Heart right ventricle (tissue), 16 donors: ENCODE data around the gene GFAP. TPM values are rescaled to one million over a fixed set of nuclear protein-coding genes. Genes with fewer than 3 reads are reported as not detected.

ENCODE experiments used
- ATAC-seq, 8 donors: fragments of 200-7000 bp; cut with Tn5 transposase; one replicate each; pipeline ENCODE4 v1.9.1; 2020; ENCODE audit warnings: mild to moderate bottlenecking in 8 of 8, moderate library complexity in 8 of 8, moderate number of reproducible peaks in 1 of 8
- DNase-seq, 2 donors: peaks; one replicate each; pipeline ENCODE4 v3.0.0-alpha.2; 2020
- H3K27ac ChIP-seq, 10 donors: fragments of 200-600 bp; sonication (generic) in 2 of 10; one replicate each; pipeline versions ENCODE4 v1.5.0 to v1.8.0; 2020 to 2022; ENCODE audit warnings: mild to moderate bottlenecking in 3 of 10
- H3K27me3 ChIP-seq, 7 donors: fragments of 200-600 bp; one replicate each; pipeline ENCODE4 v1.8.0; 2021 to 2022; ENCODE audit warnings: mild to moderate bottlenecking in 2 of 7
- H3K36me3 ChIP-seq, 9 donors: fragments of 200-600 bp; sonication (generic) in 1 of 9; one replicate each; pipeline versions ENCODE4 v1.5.0 to v1.8.0; 2020 to 2022; ENCODE audit warnings: mild to moderate bottlenecking in 2 of 9
- H3K4me1 ChIP-seq, 9 donors: fragments of 200-600 bp; sonication (generic) in 1 of 9; one replicate each; pipeline versions ENCODE4 v1.5.0 to v1.8.0; 2020 to 2022; ENCODE audit warnings: mild to moderate bottlenecking in 4 of 9
- H3K4me3 ChIP-seq, 10 donors: fragments of 200-600 bp; sonication (generic) in 2 of 10; one replicate each; pipeline versions ENCODE4 v1.5.0 to v1.8.0; 2020 to 2022; ENCODE audit warnings: mild to moderate bottlenecking in 7 of 10, moderate library complexity in 2 of 10
- H3K9me3 ChIP-seq, 11 donors: fragments of 200-600 bp in 10 of 11; sonication (generic) in 2 of 11; one replicate each; pipeline versions ENCODE4 v1.5.0 to v1.8.0; 2013 to 2022; ENCODE audit warnings: mild to moderate bottlenecking in 2 of 11, control low read depth in 1 of 11, moderate library complexity in 1 of 11
- CTCF ChIP-seq, 9 donors: fragments of 200-600 bp; sonication (generic) in 2 of 9; IDR thresholded peaks; one replicate each; pipeline versions ENCODE4 v1.5.0 to v1.8.0; 2021 to 2022; ENCODE audit warnings: antibody characterized with exemption in 9 of 9, mild to moderate bottlenecking in 5 of 9, moderate library complexity in 1 of 9
- WGBS, 2 donors: extraction: QIAGEN DNeasy Blood & Tissue Kit; methylation state at CpG; one replicate each; pipeline ENCODE4 v1.1.7; 2013; ENCODE audit warnings: inconsistent platforms in 1 of 2; 5-methylcytosine and 5-hydroxymethylcytosine counted together
- intact Hi-C, 10 donors: fragments of 100-400 bp; cut with DNase I; formaldehyde crosslinking; loops; one replicate each; pipeline versions ENCODE4 v1.11.1 to v1.14.2; 2022
- polyA plus RNA-seq, 2 donors: library from polyadenylated mRNA; stranded (reverse); fragments of 200-250 nt; gene quantifications; one replicate each; pipeline ENCODE4 v1.2.3, GENCODE V29; 2013
- total RNA-seq, 10 donors: library from RNA; stranded (reverse); fragmentation: NEBNext Ultra II Directional in 3 of 10; extraction: Animal tissue kit (Norgen Biotek cat#: 25700) in 3 of 10; gene quantifications; one replicate each; pipeline versions ENCODE4 v1.2.1 to v1.2.4, GENCODE V29; 2021 to 2023
- donor health status: Arrhythmogenic right ventricular cardiomyopathy.
- donor health status: ischemic (EF 13 %, LVEDD 7.1; RV severe dilation, severe dysfunction).
- donor health status: healthy with polysubstance abuse.
- donor health status: DM: no; HTN: yes; CAD: no.
- donor health status: DM: no; HTN: no; CAD: no.
- donor health status: ischemic (EF 25% LVEDD 6.9; RV normal size, moderate dysfunction).
- donor health status: ischemic (EF 25% LVEDD 5.7; RV mildly dilated, moderate dysfunction).
- donor health status: healthy.
- donor health status: DM: yes; HTN: yes; CAD: no.
- donor health status: Ischemic cardiomyopathy.
- donor health status: ischemic (EF 35%, LVEDD 5.7; RV mildly dilated, moderate dysfunction).
- donor health status: nonischemic (EF 11% LVEDD 7.7; RV severe dilation, severe dysfunction).
- donor health status: DM: yes; HTN: yes; CAD: no.
- donor health status: PGD.
- donor health status: ischemic (EF 29% LVEDD 5.4; RV normal size, mild dysfunction).
- donor health status: nonischemic (EF 23%, LVEDD 6.1; RV moderate dilation, normal function).

Gene GFAP
- total and polyA plus RNA-seq, 12 donors, result 2.1 to 8.6 (median 7.1) TPM

DNA sequence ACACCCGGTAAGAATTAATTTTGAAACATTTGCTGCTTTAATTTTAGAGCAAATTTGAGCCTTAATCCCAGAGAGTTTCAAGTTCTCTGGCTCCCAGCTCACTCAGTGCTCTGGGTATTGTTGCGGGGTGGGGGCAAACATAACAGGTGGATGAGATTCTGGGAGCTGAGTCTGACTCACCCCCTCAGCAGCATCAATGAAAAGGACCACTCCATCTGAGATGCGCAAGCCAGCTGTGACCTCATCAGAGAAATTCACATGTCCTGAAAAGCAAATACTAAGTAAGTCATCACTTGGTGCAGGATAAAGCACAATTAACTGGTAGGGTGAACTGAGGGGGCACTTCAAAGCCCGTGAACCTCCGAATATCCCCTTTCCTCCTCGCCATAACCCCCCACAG, 35.9 kb downstream of the GFAP start:
- no peak for DNase-seq
- no peak overlapping the region for H3K27ac ChIP-seq
- ATAC-seq, result no peak
- intact Hi-C loops, result no loop called here
- no peaks in the 10 kb centered on the region for H3K4me1 ChIP-seq
- no peaks in the 10 kb centered on the region for H3K27me3 ChIP-seq
- peaks cover 0 to 100% (median 76%) of the 10 kb centered on the region in 9 donors for H3K36me3 ChIP-seq
- no peak for TF ChIP-seq CTCF (IDR thresholded peaks at IDR 0.05)
- no peaks in the 10 kb centered on the region for H3K9me3 ChIP-seq
- H3K4me3 ChIP-seq, result no peak overlapping the region
- 89 to 98% methylated on average over 6 of the region's 6 CpGs for WGBS, 2 donors

DNA sequence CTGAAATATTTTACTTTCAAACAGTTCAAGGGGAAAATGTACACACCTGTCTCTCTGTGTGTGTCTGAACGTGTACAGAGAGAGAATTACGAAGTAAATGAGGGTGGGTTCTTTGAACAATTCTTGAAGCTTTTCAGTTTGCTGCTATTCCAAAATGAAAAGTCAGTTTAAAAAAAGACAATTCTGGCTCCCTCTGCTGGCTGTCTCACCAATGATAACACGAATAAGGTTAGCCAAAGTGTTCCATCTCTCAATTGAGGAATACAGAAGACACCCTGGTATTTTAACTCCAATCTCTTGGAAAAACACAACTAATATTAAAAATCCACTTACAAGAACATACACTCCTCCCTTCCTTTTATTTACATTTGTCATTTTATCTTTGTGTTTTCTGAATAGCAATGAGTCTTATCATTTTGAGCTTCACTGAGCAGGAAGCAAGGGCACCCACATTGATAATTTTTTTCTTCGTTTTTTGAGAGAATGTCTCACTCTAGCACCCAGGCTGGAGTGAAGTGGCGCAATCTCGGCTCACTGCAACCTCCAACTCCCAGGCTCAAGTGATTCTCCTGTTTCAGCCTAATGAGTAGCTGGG, 36.6 kb downstream of the GFAP start:
- no peaks in the 10 kb centered on the region for H3K4me1 ChIP-seq
- H3K27me3 ChIP-seq, result no peaks in the 10 kb centered on the region
- DNase-seq (peak in 1 of 2 donors; percentile 49), ATAC-seq (peak in 1 of 8 donors; percentile 28)
- no peaks in the 10 kb centered on the region for H3K9me3 ChIP-seq
- no peak overlapping the region for H3K27ac ChIP-seq
- intact Hi-C loops, result loop anchor here in 1 of 10 donors (1.0 kb wide), 1 partner anchor 104 kb away; no protein-coding TSS in a partner anchor
- 56 to 58% methylated on average over 6 of the region's 6 CpGs for WGBS, 2 donors
- H3K4me3 ChIP-seq, result no peak overlapping the region
- TF ChIP-seq CTCF (IDR thresholded peaks at IDR 0.05), result peak; percentile 20 to 70 (median 65)
- peaks cover 0 to 100% (median 71%) of the 10 kb centered on the region in 9 donors for H3K36me3 ChIP-seq

- no peaks in the 10 kb centered on the region for H3K27me3 ChIP-seq
- intact Hi-C loops, result no loop called here
- H3K4me1 ChIP-seq, result peaks cover 0 to 13% (median 7%) of the 10 kb centered on the region in 9 donors
- 89% methylated on average over 5 of the region's 5 CpGs for WGBS, 2 donors
- ATAC-seq (no peak), DNase-seq (no peak)
- H3K9me3 ChIP-seq, result no peaks in the 10 kb centered on the region
- H3K4me3 ChIP-seq, result no peak overlapping the region
- H3K27ac ChIP-seq, result no peak overlapping the region
- TF ChIP-seq CTCF (IDR thresholded peaks at IDR 0.05), result no peak
- peaks cover 0 to 100% (median 65%) of the 10 kb centered on the region in 9 donors for H3K36me3 ChIP-seq
These were observed 38.2 kb downstream of the GFAP start for GRCh38 chr17:44877121-44877520.

GRCh38 chr17:44875761-44876160, 39.5 kb downstream of the GFAP start:
- Histone ChIP-seq H3K9me3 (no peaks in the 10 kb centered on the region), H3K27me3 (no peaks in the 10 kb centered on the region)
- intact Hi-C loops, result no loop called here

More at GRCh38 chr17:44875761-44876160, 39.5 kb downstream of the GFAP start:
- Histone ChIP-seq H3K27ac (no peak overlapping the region), H3K4me1 (peaks cover 0 to 19% (median 7%) of the 10 kb centered on the region in 9 donors), H3K4me3 (no peak overlapping the region), H3K36me3 (peaks cover 0 to 100% (median 64%) of the 10 kb centered on the region in 9 donors)
- no peak for TF ChIP-seq CTCF (IDR thresholded peaks at IDR 0.05)
- ATAC-seq (no peak), DNase-seq (no peak)
- 88 to 92% methylated on average over 6 of the region's 6 CpGs for WGBS, 2 donors
